Measurements from ENCODE around the gene TFB2M.
"Not testable (repeated sequence)": the region's sequence is repeated elsewhere in the genome, so short reads cannot be mapped to it uniquely, and the experiment has no call there.

Gene TFB2M

DNA sequence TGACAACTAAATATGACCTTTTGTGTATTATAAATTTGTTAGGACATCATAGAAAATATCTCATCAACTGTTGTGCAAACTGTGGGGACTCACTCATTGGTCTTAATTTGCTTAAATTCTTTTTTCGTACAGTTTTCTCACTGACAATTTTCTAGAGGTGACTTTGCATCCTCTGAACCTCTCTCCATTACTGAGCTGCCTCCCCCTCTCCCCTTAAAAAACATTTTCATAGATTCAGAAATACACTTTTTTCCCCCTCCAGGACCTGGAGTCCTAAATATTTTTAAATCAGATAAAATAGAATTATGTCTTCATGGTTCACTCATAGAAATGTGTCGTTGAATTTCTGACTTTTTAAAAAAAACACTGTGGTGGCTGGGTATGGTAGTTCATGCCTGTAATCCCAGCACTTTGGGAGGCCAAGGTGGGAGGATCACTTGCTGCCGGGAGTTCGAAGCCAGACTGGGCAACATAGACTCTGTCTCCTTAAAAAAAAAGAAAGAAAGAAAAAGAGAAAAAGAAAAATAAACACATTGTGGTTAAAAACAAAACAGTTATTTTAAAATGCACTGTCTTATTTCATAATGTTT is 1.7 kb upstream of the TFB2M start:
- DNase-seq (ENCODE audit: low spot score): no peak
- in situ Hi-C loops (cut with MboI; ENCODE audit: low pct_unique_long_range_greater_than_20kb, low sequenced_read_pairs, unreplicated experiment): no loop called here
- TF ChIP-seq, protein P1, sequence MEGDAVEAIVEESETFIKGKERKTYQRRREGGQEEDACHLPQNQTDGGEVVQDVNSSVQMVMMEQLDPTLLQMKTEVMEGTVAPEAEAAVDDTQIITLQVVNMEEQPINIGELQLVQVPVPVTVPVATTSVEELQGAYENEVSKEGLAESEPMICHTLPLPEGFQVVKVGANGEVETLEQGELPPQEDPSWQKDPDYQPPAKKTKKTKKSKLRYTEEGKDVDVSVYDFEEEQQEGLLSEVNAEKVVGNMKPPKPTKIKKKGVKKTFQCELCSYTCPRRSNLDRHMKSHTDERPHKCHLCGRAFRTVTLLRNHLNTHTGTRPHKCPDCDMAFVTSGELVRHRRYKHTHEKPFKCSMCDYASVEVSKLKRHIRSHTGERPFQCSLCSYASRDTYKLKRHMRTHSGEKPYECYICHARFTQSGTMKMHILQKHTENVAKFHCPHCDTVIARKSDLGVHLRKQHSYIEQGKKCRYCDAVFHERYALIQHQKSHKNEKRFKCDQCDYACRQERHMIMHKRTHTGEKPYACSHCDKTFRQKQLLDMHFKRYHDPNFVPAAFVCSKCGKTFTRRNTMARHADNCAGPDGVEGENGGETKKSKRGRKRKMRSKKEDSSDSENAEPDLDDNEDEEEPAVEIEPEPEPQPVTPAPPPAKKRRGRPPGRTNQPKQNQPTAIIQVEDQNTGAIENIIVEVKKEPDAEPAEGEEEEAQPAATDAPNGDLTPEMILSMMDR (IDR thresholded peaks at IDR 0.05; ENCODE audit: extremely low read depth, insufficient read depth, missing control alignments): no peak

DNA sequence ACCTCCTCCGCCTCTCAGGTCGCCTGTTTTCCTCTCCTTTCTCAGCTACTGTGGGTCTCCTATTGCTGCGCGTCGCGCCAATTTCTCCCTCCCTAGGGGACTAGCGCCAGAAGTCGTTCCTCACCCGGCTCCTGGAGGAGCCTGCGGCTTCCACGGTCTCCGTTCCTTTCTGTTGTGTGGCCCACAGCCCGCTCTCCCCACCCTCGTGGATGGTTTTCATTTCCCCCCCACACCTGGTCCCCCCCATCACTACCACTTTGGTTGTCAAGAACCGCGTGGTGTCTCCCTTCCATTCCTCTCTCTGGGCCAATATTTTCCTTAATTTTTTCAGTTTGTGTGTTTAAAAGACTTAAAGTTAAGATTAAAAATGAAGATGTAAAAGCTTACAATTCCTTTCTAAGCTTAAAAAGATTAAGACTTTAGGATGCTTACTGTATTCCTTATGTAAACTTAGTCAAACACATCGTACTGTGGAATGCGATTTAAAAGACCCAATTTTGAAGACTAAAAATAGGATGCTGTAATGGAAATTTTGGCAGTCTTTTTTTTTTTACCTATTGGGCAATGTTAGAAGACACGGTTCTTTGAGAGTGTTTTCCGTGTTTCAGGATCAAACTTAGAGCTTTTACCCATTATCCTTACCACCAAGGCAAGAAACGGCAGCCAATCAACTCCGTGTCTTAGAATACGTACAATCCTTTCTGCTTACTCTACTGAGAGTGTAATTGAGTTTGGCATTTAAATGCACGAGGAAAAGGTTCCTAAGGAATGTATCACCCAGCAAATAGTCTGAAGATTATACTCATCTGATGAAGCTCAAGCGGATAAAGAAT is 968 bp upstream of the TFB2M start:
- DNase-seq (ENCODE audit: low spot score): peak; percentile 38
- in situ Hi-C loops (cut with MboI; ENCODE audit: low pct_unique_long_range_greater_than_20kb, low sequenced_read_pairs, unreplicated experiment): no loop called here
- TF ChIP-seq, protein P1 (IDR thresholded peaks at IDR 0.05; ENCODE audit: extremely low read depth, insufficient read depth, missing control alignments): peak; percentile 15

DNA sequence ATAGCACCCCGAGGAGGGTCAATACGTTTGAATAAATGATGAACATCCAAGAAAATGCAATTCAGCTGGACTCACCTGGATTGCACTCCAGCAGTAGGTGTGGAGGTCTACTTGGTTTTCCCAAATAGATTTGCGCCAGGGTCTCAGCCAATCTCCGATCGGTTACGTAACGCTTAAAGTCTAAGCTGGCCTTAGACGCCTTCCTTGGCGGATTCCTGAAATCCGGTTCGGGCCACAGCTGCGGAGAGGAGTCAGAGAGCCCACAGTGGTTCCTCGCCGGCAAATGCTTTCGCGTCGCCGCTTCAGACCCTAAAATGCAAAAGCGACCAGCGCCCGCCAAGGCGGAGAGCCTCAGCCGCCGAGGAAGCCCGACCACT is 322 bp downstream of the TFB2M start:
- in situ Hi-C loops (cut with MboI; ENCODE audit: low pct_unique_long_range_greater_than_20kb, low sequenced_read_pairs, unreplicated experiment): no loop called here
- TF ChIP-seq, protein P1 (IDR thresholded peaks at IDR 0.05; ENCODE audit: extremely low read depth, insufficient read depth, missing control alignments): no peak
- DNase-seq (ENCODE audit: low spot score): no peak

DNA sequence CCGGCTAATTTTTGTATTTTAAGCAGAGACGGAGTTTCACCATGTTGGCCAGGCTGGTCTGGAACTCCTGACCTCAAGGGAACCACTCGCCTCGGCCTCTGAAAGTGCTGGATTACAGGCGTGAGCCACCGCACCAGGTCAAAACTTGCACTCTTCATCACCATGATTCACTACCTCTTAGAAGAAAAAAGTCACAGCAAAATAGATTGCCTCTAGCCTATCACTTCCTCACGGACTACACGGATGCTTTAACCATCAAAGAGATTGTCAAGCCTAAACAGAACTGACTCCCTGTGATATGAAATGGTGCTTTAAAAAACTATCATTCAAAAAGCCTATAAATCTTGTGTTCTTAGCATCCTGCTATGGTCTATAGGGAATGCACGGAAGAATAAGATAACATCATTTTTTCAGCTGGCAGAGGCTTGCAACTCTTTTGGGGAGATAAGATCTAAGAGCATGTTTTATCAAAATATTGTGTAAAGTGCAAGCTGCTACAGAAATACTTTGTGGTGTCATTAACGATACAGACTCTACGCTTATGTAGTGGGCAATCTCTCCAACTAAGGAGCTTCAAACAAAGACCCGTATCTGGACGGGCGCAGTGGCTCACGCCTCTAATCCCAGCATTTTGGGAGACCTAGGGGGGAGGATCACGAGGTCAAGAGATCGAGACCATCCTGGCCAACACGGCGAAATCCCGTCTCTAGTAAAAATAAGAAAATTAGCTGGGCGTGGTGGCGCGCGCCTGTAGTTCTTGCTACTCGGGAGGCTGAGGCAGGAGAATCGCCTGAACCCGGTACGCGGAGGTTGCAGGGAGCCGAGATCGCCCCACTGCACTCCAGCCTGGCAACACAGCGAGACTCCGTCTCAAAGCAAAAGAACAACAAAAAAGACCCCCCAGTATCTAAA is 966 bp downstream of the TFB2M start:
- in situ Hi-C loops (cut with MboI; ENCODE audit: low pct_unique_long_range_greater_than_20kb, low sequenced_read_pairs, unreplicated experiment): no loop called here
- no peak for DNase-seq (ENCODE audit: low spot score)
- TF ChIP-seq, protein P1 (IDR thresholded peaks at IDR 0.05; ENCODE audit: extremely low read depth, insufficient read depth, missing control alignments): no peak

DNA sequence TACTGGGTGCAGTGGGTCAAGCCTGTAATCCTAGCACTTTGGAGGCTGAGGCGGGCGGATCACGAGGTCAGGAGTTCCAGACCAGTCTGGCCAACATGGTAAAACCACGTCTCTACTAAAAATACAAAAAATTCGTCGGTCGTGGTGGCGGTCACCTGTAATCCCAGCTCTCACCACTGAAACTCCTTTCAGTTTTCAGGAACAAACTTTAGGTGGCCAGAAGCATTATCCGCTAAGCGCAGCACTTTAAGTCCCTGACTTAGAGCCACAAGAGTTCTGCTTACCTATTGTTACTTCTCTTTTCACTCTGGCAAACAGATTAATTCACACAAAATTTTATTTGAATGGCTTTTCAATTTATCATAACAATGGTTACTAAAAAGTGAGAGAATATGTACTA is 5.2 kb downstream of the TFB2M start:
- DNase-seq (ENCODE audit: low spot score); in situ Hi-C loops (cut with MboI; ENCODE audit: low pct_unique_long_range_greater_than_20kb, low sequenced_read_pairs, unreplicated experiment): not testable (repeated sequence)

DNA sequence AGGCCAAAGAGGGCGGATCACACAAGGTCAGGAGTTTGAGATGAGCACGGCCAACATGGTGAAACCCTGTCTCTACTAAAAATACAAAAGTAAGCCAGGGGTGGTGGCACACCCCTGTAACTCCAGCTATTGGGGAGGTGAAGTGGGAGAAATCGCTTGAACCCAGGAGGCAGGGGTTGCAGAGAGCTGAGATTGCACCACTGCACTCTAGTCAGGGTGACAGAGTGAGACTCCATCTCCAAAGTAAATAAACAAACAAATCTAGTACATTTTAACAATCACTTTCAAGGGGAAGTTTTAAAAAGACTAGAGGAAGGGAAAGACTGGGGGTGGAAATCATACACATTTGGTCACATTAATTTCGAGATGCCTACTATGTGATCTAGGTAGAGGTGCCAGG is 6.8 kb downstream of the TFB2M start:
- in situ Hi-C loops (cut with MboI; ENCODE audit: low pct_unique_long_range_greater_than_20kb, low sequenced_read_pairs, unreplicated experiment): no loop called here
- DNase-seq (ENCODE audit: low spot score): no peak
- TF ChIP-seq, protein P1 (IDR thresholded peaks at IDR 0.05; ENCODE audit: extremely low read depth, insufficient read depth, missing control alignments): no peak
